LHCN-M2 (cell line): ENCODE measurements around the gene FGFR4. TPM values are rescaled to one million over a fixed set of nuclear protein-coding genes. Genes with fewer than 3 reads are reported as not detected.

Source experiments
- DNase-seq: peaks from one replicate; pipeline ENCODE4 v3.0.0-alpha.2; 2012; ENCODE audit warnings: low read depth
- total RNA-seq: library from RNA; depleted of rRNA; stranded (reverse); fragments of >200 nt; gene quantifications from 2 replicates; pipeline ENCODE4 v1.2.3, GENCODE V29; 2014

Gene FGFR4
- total RNA-seq, 1 experiment from 2014 or later = 56.0 TPM

- no peak for DNase-seq
Observed at GRCh38 chr5:177084175-177084574, 2.5 kb upstream of the FGFR4 start.

GRCh38 chr5:177085985-177086653 is 596 bp upstream of the FGFR4 start:
- no peak for DNase-seq

- DNase-seq = no peak
Observed at GRCh38 chr5:177087398-177088005, 787 bp downstream of the FGFR4 start.

GRCh38 chr5:177089127-177089526 is 2.4 kb downstream of the FGFR4 start:
- DNase-seq = no peak

GRCh38 chr5:177089825-177090641 is 3.3 kb downstream of the FGFR4 start:
- no peak for DNase-seq

GRCh38 chr5:177090813-177091212 is 4.1 kb downstream of the FGFR4 start:
- DNase-seq = no peak

- no peak for DNase-seq
Observed at GRCh38 chr5:177091232-177091631, 4.5 kb downstream of the FGFR4 start.

GRCh38 chr5:177092178-177093081 is 5.7 kb downstream of the FGFR4 start:
- DNase-seq = no peak

GRCh38 chr5:177093082-177093712 is 6.5 kb downstream of the FGFR4 start:
- no peak for DNase-seq

- DNase-seq = no peak
Observed at GRCh38 chr5:177093803-177094202, 7.1 kb downstream of the FGFR4 start.

- DNase-seq = peak; percentile 89
Observed at GRCh38 chr5:177094224-177095087, 7.7 kb downstream of the FGFR4 start.

GRCh38 chr5:177095088-177095669 is 8.5 kb downstream of the FGFR4 start:
- no peak for DNase-seq

GRCh38 chr5:177096162-177097015 is 9.7 kb downstream of the FGFR4 start:
- DNase-seq = no peak

- no peak for DNase-seq
Observed at GRCh38 chr5:177097016-177097985, 10.6 kb downstream of the FGFR4 start.

- DNase-seq = no peak
Observed at GRCh38 chr5:177098120-177098469, 11.4 kb downstream of the FGFR4 start.

- DNase-seq = peak; percentile 95
Observed at GRCh38 chr5:177098470-177099141, 11.9 kb downstream of the FGFR4 start.
